Measurements from ENCODE around the gene PSTPIP1.

The PSTPIP1 gene

DNA sequence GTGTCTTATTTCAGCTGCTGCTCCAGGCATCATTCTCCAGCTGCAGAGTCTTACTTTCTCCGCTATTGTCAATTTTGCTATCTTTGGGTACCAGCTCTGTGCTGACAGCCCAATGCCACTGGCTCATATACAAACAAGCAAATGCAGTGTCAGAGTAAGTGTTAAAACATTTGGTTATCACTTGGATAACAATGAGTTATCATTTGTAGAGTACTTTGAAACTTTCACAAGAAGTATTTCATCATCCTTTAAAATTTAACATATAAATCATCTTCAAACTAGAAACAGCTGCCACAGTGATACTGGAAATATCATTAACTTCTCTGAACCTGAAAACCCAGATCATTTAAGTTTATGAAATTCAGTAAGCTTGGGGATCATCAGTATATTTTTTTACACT lies 62.1 kb downstream of the PSTPIP1 start:
- Histone ChIP-seq H3K9me3 (ENCODE audit: control insufficient read depth, low read length) (no peaks in the 10 kb centered on the region), H3K9ac (ENCODE audit: low read length) (no peak overlapping the region), H3K4me3 (ENCODE audit: low read length) (no peak overlapping the region), H3K27me3 (ENCODE audit: control insufficient read depth, insufficient read depth, low read length) (no peaks in the 10 kb centered on the region), H3K36me3 (ENCODE audit: control insufficient read depth, insufficient read depth, low read length) (no peaks in the 10 kb centered on the region), H3K4me1 (ENCODE audit: control insufficient read depth, insufficient read depth, low read length) (peaks cover 47% of the 10 kb centered on the region)

DNA sequence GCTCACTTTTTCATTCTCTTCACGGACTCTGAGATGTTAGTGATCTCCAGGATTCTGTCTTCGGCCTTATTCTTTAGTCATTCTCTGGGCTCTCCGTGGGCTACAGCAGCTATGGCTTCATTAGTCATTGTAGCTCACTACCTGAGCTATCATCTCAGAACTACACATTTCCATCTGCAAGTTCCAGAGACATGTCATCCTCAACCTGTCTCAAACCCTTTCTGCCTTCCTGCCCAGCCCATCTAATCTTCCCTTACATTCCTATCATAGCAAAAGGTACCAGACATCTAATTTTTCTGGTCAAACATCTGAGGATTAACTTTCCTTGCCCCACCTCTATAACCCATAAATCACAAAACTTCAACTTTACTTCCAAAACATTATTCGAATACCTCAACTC lies 62.8 kb downstream of the PSTPIP1 start:
- Histone ChIP-seq H3K9ac (ENCODE audit: low read length) (no peak overlapping the region), H3K27me3 (ENCODE audit: control insufficient read depth, insufficient read depth, low read length) (no peaks in the 10 kb centered on the region), H3K36me3 (ENCODE audit: control insufficient read depth, insufficient read depth, low read length) (no peaks in the 10 kb centered on the region), H3K9me3 (ENCODE audit: control insufficient read depth, low read length) (no peaks in the 10 kb centered on the region), H3K4me1 (ENCODE audit: control insufficient read depth, insufficient read depth, low read length) (peaks cover 47% of the 10 kb centered on the region), H3K4me3 (ENCODE audit: low read length) (no peak overlapping the region)

DNA sequence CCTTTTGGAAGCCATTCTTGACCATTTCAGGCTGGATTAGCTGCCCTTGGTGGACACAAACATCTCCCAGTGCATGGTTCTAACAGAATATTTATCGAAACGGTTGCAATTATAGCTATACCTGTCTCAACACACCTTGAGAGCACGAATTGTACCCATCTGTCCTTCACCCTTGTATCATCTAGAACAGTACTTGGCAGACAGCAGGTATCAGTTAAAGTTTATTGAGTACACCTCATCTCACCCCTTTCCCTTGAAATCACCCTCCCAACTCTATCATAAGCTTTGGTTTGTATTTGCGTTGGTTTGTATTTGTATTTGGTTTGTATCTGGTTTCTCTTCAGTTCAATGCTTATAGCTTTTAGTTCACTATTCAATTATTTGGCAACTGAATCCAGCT lies 63.5 kb downstream of the PSTPIP1 start:
- Histone ChIP-seq H3K36me3 (ENCODE audit: control insufficient read depth, insufficient read depth, low read length) (no peaks in the 10 kb centered on the region), H3K4me1 (ENCODE audit: control insufficient read depth, insufficient read depth, low read length) (peaks cover 48% of the 10 kb centered on the region), H3K9ac (ENCODE audit: low read length) (no peak overlapping the region), H3K27me3 (ENCODE audit: control insufficient read depth, insufficient read depth, low read length) (no peaks in the 10 kb centered on the region), H3K4me3 (ENCODE audit: low read length) (no peak overlapping the region), H3K9me3 (ENCODE audit: control insufficient read depth, low read length) (no peaks in the 10 kb centered on the region)

DNA sequence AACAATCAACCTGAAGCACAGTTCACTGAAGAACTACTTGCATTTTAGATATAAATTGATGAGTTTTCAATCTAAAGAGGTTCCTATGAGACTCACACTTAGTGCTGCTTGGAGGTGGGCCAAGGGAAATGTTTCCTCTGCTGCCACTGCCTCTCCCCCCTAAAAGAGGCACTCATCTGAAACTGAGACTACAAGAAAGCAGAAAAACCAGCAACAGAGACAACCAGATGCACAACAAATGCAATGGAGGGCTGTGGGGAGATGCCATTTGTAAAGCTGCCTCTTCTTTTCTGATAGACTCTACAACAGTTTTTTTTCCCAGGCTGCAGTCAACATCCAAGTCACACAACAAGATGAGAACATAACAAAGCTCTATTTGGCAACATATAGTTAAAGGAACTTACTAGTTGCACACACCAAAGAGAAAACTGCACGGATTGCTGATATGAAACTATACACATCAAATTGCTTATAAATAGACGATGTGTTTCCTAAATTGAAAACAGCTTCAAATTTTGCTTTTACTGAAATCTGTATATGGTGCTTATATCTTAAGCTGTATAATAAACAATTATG lies 64.9 kb downstream of the PSTPIP1 start:
- H3K9me3 ChIP-seq (ENCODE audit: control insufficient read depth, low read length) = no peaks in the 10 kb centered on the region
- peak overlapping the region; percentile 17 for H3K9ac ChIP-seq (ENCODE audit: low read length)
- no peak overlapping the region for H3K4me3 ChIP-seq (ENCODE audit: low read length)
- peaks cover 47% of the 10 kb centered on the region for H3K4me1 ChIP-seq (ENCODE audit: control insufficient read depth, insufficient read depth, low read length)
- H3K36me3 ChIP-seq (ENCODE audit: control insufficient read depth, insufficient read depth, low read length) = no peaks in the 10 kb centered on the region
- no peaks in the 10 kb centered on the region for H3K27me3 ChIP-seq (ENCODE audit: control insufficient read depth, insufficient read depth, low read length)

DNA sequence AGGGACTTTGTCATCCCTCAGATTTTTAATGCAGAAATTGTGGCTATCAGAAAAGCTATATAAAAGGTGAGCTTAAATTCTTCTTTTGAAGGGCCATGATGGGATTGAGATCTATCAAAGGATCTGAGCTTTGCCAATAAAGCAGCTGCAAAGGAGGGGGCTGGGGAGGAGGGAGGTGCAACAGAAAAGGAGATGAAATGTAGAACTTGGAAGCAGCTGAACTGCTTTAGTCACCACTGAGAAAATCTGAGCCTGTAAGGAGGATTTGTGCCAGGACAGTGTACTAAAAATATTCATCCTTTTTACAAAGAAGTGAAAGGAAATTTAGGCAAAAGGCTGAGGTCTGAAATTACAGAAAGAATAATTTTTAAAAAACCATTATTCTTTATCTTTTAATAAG lies 65.6 kb downstream of the PSTPIP1 start:
- Histone ChIP-seq H3K9me3 (ENCODE audit: control insufficient read depth, low read length) (no peaks in the 10 kb centered on the region), H3K4me3 (ENCODE audit: low read length) (no peak overlapping the region), H3K4me1 (ENCODE audit: control insufficient read depth, insufficient read depth, low read length) (peaks cover 47% of the 10 kb centered on the region)

DNA sequence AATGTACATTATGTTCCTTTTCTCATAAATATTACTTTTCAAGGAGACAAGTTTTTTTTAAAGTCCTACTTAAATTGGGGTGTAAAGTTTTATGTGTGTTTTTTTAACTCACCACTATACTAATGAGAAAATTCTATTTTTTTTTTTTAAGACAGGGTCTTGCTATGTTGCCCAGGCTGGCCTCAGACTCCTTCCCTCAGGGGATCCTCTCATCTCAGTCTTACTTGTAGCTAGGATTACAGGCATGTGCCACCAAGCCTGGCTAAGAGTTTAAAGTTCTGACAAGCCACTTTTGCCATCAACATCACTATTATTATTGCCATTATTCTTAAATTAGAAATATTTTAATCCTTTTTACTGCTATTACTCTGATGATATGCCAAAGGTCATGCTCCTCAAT lies 68.3 kb downstream of the PSTPIP1 start:
- Histone ChIP-seq H3K27me3 (ENCODE audit: control insufficient read depth, insufficient read depth, low read length) (no peaks in the 10 kb centered on the region), H3K4me3 (ENCODE audit: low read length) (no peak overlapping the region), H3K36me3 (ENCODE audit: control insufficient read depth, insufficient read depth, low read length) (no peaks in the 10 kb centered on the region), H3K9me3 (ENCODE audit: control insufficient read depth, low read length) (no peaks in the 10 kb centered on the region), H3K4me1 (ENCODE audit: control insufficient read depth, insufficient read depth, low read length) (peaks cover 50% of the 10 kb centered on the region), H3K9ac (ENCODE audit: low read length) (no peak overlapping the region)

More for the DNA sequence above, 65.6 kb downstream of the PSTPIP1 start:
- H3K27me3 ChIP-seq (ENCODE audit: control insufficient read depth, insufficient read depth, low read length) = no peaks in the 10 kb centered on the region
- no peak overlapping the region for H3K9ac ChIP-seq (ENCODE audit: low read length)
- H3K36me3 ChIP-seq (ENCODE audit: control insufficient read depth, insufficient read depth, low read length) = no peaks in the 10 kb centered on the region

DNA sequence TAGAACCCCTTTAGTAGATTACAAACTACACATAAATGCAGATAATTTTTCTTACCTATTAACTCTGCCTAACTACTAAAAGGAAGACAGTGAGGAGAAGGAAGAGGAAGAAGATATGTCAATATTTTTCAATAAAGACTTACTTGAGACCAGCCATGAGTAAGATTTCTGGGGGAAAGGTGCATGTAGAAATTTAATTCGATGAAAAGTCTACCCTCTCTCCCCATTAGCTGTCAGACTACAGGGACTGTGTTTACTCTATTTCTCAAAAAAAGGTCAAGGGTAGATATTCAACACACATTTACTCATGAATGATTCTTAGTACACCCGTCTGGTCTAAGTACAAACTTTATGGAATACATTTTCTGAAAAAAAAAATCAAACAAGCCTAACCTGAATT lies 69.1 kb downstream of the PSTPIP1 start:
- H3K27me3 ChIP-seq (ENCODE audit: control insufficient read depth, insufficient read depth, low read length) = no peaks in the 10 kb centered on the region
- no peaks in the 10 kb centered on the region for H3K9me3 ChIP-seq (ENCODE audit: control insufficient read depth, low read length)
- H3K4me1 ChIP-seq (ENCODE audit: control insufficient read depth, insufficient read depth, low read length) = peaks cover 59% of the 10 kb centered on the region
- H3K9ac ChIP-seq (ENCODE audit: low read length) = peak overlapping the region; percentile 40
- no peak overlapping the region for H3K4me3 ChIP-seq (ENCODE audit: low read length)
- H3K36me3 ChIP-seq (ENCODE audit: control insufficient read depth, insufficient read depth, low read length) = no peaks in the 10 kb centered on the region

DNA sequence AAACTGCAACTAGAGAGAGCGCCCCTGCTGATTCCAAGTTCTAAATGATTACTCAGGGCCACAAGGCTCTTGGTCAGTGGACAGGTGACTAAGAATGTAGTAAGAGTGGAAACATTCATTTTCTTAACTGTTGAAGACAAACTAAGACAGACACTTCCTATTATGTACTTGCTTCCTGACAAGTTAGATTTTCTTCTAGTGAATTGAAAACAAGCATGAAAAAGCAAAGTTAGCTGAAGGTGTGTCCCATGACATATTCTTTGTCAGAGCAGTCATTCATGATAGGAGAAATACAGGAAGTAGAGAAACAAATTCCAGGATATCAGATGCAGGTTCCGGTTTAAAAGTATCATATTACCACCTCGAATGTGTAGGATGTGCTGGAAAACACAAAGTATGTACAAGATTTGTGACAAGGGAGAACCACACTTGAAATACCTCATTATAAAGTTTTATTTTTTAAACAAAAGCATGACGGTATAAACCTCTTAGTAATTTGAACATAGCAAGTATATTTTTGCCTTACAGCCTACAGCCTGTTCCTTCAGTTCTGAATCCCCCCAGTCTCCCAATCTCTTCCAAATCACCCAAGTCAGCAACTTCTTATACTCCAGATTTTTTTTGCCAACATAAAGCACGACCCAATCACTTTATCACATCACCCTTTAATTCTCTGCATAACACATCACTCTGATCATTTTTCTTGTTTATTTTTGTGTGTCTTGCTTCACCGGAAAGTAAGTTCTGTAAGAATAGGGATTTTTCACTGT lies 69.8 kb downstream of the PSTPIP1 start:
- no peak overlapping the region for H3K4me3 ChIP-seq (ENCODE audit: low read length)
- H3K4me1 ChIP-seq (ENCODE audit: control insufficient read depth, insufficient read depth, low read length) = peaks cover 59% of the 10 kb centered on the region
- H3K9me3 ChIP-seq (ENCODE audit: control insufficient read depth, low read length) = no peaks in the 10 kb centered on the region
- no peaks in the 10 kb centered on the region for H3K27me3 ChIP-seq (ENCODE audit: control insufficient read depth, insufficient read depth, low read length)
- peak overlapping the region; percentile 40 for H3K9ac ChIP-seq (ENCODE audit: low read length)
- no peaks in the 10 kb centered on the region for H3K36me3 ChIP-seq (ENCODE audit: control insufficient read depth, insufficient read depth, low read length)

DNA sequence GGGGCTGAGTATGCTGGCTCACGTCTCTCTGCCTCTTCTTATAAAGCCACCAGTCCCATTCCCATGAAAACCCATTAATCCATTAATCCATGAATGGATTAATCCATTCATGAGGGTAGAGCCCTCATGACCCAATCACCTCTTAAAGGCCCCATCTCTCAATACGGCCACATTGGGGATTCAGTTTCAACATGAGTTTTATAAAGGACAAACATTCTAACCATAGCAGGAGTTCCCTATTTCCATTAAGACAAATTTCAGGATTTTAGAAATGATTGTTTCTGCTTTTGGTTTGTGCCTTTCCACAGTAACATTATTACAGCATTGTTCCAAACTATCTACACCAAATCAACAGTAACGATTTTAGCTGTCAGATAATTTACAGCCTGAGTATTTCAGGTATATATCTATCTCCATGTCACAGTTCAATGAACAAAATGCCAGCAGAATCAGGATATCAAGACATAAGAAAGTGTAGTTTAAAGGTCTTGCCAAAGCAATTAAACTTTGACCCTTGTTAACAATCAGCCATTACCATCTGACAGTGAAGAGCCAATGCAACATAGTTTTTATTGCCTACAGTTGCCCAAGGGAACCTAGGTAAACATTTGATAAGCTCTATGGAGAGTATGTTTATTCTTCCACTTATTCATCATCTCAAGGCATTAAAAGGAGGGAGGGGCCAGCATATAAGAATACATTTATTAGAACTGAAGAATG lies 72.2 kb downstream of the PSTPIP1 start:
- H3K4me3 ChIP-seq (ENCODE audit: low read length) = no peak overlapping the region
- no peaks in the 10 kb centered on the region for H3K36me3 ChIP-seq (ENCODE audit: control insufficient read depth, insufficient read depth, low read length)
- H3K27me3 ChIP-seq (ENCODE audit: control insufficient read depth, insufficient read depth, low read length) = no peaks in the 10 kb centered on the region
- H3K4me1 ChIP-seq (ENCODE audit: control insufficient read depth, insufficient read depth, low read length) = peaks cover 58% of the 10 kb centered on the region
- H3K9me3 ChIP-seq (ENCODE audit: control insufficient read depth, low read length) = no peaks in the 10 kb centered on the region
- H3K9ac ChIP-seq (ENCODE audit: low read length) = peak overlapping the region; percentile 9

DNA sequence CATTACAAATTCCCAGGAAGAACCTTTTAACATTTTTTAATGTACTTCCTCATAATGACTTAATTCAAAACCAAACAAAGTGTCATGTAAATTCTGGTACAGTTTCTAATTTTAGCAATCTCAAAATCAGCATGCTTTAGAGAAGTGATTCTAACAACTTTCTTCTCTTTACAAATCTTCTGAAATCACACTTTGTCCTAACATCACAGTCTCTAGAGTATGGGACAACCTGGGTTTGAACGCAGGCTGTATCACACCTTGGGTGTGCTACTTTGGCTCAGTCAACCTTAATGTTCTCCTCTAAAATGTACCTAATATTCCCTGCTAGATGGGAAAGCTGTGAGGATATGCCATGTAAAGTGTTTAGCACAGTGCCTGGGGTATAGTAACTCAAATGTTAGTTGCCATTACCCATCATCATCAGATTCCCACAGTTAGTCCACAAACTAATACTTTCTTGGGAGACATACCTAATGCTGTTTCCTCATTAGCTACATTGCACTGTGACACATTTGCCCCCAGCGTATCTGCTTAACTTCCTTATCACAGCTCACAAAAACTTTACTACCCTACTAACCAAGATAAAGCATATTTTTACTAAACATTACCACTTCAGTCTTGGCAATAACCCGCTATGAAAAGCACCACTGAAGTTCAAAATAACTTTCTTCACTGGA lies 72.9 kb downstream of the PSTPIP1 start:
- peak overlapping the region; percentile 50 for H3K9ac ChIP-seq (ENCODE audit: low read length)
- no peaks in the 10 kb centered on the region for H3K27me3 ChIP-seq (ENCODE audit: control insufficient read depth, insufficient read depth, low read length)
- H3K4me3 ChIP-seq (ENCODE audit: low read length) = no peak overlapping the region
- H3K36me3 ChIP-seq (ENCODE audit: control insufficient read depth, insufficient read depth, low read length) = no peaks in the 10 kb centered on the region
- peaks cover 58% of the 10 kb centered on the region for H3K4me1 ChIP-seq (ENCODE audit: control insufficient read depth, insufficient read depth, low read length)
- H3K9me3 ChIP-seq (ENCODE audit: control insufficient read depth, low read length) = no peaks in the 10 kb centered on the region

DNA sequence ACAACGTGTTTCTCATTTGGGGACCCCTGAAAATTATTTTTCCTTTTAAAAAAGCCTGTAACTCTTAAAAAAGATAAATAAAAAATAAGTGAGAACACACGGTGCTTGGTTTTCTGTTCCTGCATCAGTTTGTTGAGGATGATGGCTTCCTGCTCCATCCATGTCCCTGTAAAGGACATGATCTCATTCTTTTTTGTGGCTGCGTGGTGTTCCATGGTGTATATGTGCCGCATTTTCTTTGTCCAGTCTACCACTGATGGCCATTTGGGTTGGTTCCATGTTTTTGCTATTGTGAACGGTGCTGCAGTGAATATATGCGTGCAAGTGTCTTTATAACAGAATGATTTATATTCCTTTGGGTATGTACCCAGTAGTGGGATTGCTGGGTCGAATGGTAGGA lies 73.7 kb downstream of the PSTPIP1 start:
- Histone ChIP-seq H3K27me3 (ENCODE audit: control insufficient read depth, insufficient read depth, low read length) (no peaks in the 10 kb centered on the region), H3K4me3 (ENCODE audit: low read length) (no peak overlapping the region), H3K9ac (ENCODE audit: low read length) (peak overlapping the region; percentile 6), H3K36me3 (ENCODE audit: control insufficient read depth, insufficient read depth, low read length) (no peaks in the 10 kb centered on the region), H3K9me3 (ENCODE audit: control insufficient read depth, low read length) (no peaks in the 10 kb centered on the region), H3K4me1 (ENCODE audit: control insufficient read depth, insufficient read depth, low read length) (peaks cover 51% of the 10 kb centered on the region)

All from mucosa of stomach (tissue), 1 donor.